ENCODE results near the gene PEX26. TPM values are rescaled to one million over a fixed set of nuclear protein-coding genes. Genes with fewer than 3 reads are reported as not detected.
"Not testable (repeated sequence)": the region's sequence is repeated elsewhere in the genome, so short reads cannot be mapped to it uniquely, and the experiment has no call there.

Gene PEX26
- total RNA-seq, 5 donors from 2014 or later (not counting 1 experiment from before 2014, with no cell fraction given) = 30.2 to 42.7 (median 39.8) TPM

DNA sequence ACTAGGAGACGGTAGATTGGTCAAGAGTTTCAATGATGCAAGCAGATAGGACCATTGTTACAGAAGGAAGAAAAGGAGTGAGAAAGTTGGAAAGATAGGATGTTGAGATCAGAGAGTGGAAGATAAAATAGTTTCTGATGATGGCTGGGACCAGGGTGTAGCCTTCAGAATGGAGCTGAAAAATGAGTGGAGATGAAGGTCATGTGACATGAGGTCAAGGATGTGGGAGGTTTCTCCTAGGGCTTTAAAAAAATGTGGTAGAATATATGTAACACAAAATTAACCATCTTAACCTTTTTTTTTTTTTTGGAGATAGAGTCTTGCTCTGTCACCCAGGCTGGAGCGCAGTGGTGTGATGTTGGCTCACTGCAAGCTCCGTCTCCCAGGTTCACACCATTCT is 18.3 kb upstream of the PEX26 start:
- Mint-ChIP-seq H3K27ac (no peak overlapping the region), H3K27me3 (peaks cover 10 to 14% of the 10 kb centered on the region in 2 donors), H3K4me3 (no peak overlapping the region), H3K4me1 (peaks cover 0 to 5% (median 0%) of the 10 kb centered on the region in 3 donors), H3K9me3 (no peaks in the 10 kb centered on the region), H3K36me3 (no peaks in the 10 kb centered on the region)
- ChIA-PET POLR2A (interaction anchor here in 1 of 2 donors (0.7 kb wide), 1 partner anchor 30 kb away, joined by 6 read pairs; no protein-coding TSS in a partner anchor), CTCF (no interaction called here)
- Histone ChIP-seq H3K27ac (ENCODE audit: low read length) (no peak overlapping the region), H3K4me3 (ENCODE audit: control insufficient read depth in 1 of 2, extremely low read depth in 1 of 2, low read length in 1 of 2) (no peak overlapping the region), H3K27me3 (replicated peaks in 1 of 2; ENCODE audit: control insufficient read depth in 2 of 2, extremely low read depth in 1 of 2, insufficient read depth in 2 of 2, low read length in 1 of 2) (peaks cover 0 to 19% of the 10 kb centered on the region in 2 experiments), H3K4me1 (ENCODE audit: control insufficient read depth in 1 of 2, extremely low read depth in 1 of 2, insufficient read depth in 2 of 2, low read length in 2 of 2) (no peaks in the 10 kb centered on the region), H3K9me3 (no peaks in the 10 kb centered on the region), H3K36me3 (ENCODE audit: control insufficient read depth in 2 of 2, extremely low read depth in 1 of 2, insufficient read depth in 1 of 2, low read length in 1 of 2) (no peaks in the 10 kb centered on the region)
- ATAC-seq (replicated peaks in 1 of 4) = no peak
- no peak for DNase-seq
- WGBS (ENCODE audit: insufficient coverage) = 91% methylated on average over 1 of the region's 3 CpGs

- ChIA-PET POLR2A (no interaction called here), CTCF (no interaction called here)
- Histone ChIP-seq H3K4me1 (ENCODE audit: control insufficient read depth in 1 of 2, extremely low read depth in 1 of 2, insufficient read depth in 2 of 2, low read length in 2 of 2) (no peaks in the 10 kb centered on the region), H3K9me3 (no peaks in the 10 kb centered on the region), H3K27ac (ENCODE audit: low read length) (no peak overlapping the region), H3K36me3 (ENCODE audit: control insufficient read depth in 2 of 2, extremely low read depth in 1 of 2, insufficient read depth in 1 of 2, low read length in 1 of 2) (no peaks in the 10 kb centered on the region), H3K4me3 (ENCODE audit: control insufficient read depth in 1 of 2, extremely low read depth in 1 of 2, low read length in 1 of 2) (no peak overlapping the region), H3K27me3 (replicated peaks in 1 of 2; ENCODE audit: control insufficient read depth in 2 of 2, extremely low read depth in 1 of 2, insufficient read depth in 2 of 2, low read length in 1 of 2) (peaks cover 0 to 24% of the 10 kb centered on the region in 2 experiments)
- no peaks in the 10 kb centered on the region for H3K36me3 Mint-ChIP-seq
- peaks cover 15 to 19% of the 10 kb centered on the region in 2 donors for H3K27me3 Mint-ChIP-seq
- WGBS (ENCODE audit: insufficient coverage) = 60% methylated on average over 1 of the region's 5 CpGs
- ATAC-seq (replicated peaks in 1 of 4) (no peak), DNase-seq (no peak)
- no peak overlapping the region for H3K4me3 Mint-ChIP-seq
- no peak overlapping the region for H3K27ac Mint-ChIP-seq
- H3K9me3 Mint-ChIP-seq = no peaks in the 10 kb centered on the region
- peaks cover 0 to 6% (median 3%) of the 10 kb centered on the region in 3 donors for H3K4me1 Mint-ChIP-seq
Observed at GRCh38 chr22:18059991-18060390, 17.8 kb upstream of the PEX26 start.

DNA sequence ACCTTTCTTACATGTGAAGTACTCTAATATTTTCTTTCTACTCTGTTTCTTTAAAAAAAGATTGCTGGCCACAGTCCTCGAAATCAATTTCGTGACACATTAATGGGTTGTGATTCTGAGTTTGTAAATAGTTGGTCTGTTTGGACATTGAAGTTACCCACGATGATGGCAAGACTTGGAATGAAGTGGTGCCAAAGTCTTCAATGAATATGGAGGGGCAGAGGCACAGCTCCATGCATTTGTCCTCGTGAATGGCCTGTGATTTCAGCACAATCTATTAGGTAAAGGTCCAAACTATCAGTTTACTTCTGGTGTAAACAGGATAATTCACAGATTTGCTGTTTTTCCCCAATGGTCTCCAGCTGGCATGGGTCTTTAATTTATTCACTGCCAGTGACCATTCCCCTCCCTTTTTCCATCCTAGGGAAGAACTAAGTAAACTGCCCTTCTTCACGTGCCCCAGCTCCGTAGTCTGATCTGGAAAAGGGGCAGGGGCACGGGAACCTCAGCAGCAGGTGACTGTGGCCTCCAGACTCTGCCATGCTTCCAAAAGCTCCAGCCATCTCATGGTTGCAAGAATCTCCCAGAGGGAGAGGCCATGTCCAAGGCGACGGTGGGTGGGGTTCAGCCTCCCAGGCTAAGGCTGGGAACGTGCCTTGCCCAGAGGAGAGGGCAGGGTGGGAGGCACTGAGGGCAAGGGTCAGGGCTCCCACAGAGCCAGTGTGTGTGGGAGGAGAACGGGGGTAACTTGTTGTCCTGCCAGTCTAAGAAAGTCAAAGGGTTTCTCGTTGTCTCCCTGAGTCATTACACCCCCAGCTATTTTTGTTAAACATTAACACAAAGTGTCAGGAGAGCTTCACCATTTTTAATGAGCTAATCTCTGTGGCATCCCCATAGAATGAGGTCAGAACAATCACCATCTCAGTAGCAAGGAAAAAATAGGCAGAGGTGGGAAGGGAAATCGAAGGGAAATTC is 16.9 kb upstream of the PEX26 start:
- Histone ChIP-seq H3K4me3 (ENCODE audit: control insufficient read depth in 1 of 2, extremely low read depth in 1 of 2, low read length in 1 of 2) (no peak overlapping the region), H3K9me3 (no peaks in the 10 kb centered on the region), H3K27ac (ENCODE audit: low read length) (no peak overlapping the region), H3K4me1 (ENCODE audit: control insufficient read depth in 1 of 2, extremely low read depth in 1 of 2, insufficient read depth in 2 of 2, low read length in 2 of 2) (no peaks in the 10 kb centered on the region), H3K36me3 (ENCODE audit: control insufficient read depth in 2 of 2, extremely low read depth in 1 of 2, insufficient read depth in 1 of 2, low read length in 1 of 2) (no peaks in the 10 kb centered on the region), H3K27me3 (replicated peaks in 1 of 2; ENCODE audit: control insufficient read depth in 2 of 2, extremely low read depth in 1 of 2, insufficient read depth in 2 of 2, low read length in 1 of 2) (peaks cover 0 to 33% of the 10 kb centered on the region in 2 experiments)
- DNase-seq (no peak), ATAC-seq (replicated peaks in 1 of 4) (no peak)
- Mint-ChIP-seq H3K9me3 (no peaks in the 10 kb centered on the region), H3K4me1 (peaks cover 0 to 6% (median 6%) of the 10 kb centered on the region in 3 donors), H3K36me3 (no peaks in the 10 kb centered on the region), H3K27me3 (peaks cover 25 to 29% of the 10 kb centered on the region in 2 donors), H3K27ac (no peak overlapping the region), H3K4me3 (no peak overlapping the region)
- 73% methylated on average over 10 of the region's 13 CpGs for WGBS (ENCODE audit: insufficient coverage)
- POLR2A ChIA-PET = no interaction called here
- CTCF ChIA-PET = no interaction called here

DNA sequence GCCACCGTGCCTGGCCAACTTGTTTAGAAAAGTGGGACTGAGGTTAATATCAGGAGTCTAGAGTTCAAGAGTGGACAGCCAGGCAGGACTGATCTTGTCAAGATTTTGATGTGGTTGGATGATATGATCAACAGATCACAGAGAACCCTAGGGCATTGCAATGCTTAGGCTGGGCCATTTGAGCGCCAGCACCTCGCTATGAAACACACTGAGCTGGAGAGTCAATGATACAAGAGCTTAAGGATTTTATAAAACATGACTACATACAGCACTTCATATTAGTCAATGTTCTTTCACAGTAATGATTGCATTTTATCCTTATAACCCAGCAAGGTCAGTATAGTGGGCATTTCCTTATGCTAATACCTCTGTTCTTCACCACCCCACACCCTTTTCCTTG is 15.4 kb upstream of the PEX26 start:
- no peak overlapping the region for H3K4me3 ChIP-seq (ENCODE audit: control insufficient read depth in 1 of 2, extremely low read depth in 1 of 2, low read length in 1 of 2)
- 100% methylated on average over 2 of the region's 3 CpGs for WGBS (ENCODE audit: insufficient coverage)
- DNase-seq = no peak
- H3K9me3 Mint-ChIP-seq = no peaks in the 10 kb centered on the region
- no peaks in the 10 kb centered on the region for H3K36me3 ChIP-seq (ENCODE audit: control insufficient read depth in 2 of 2, extremely low read depth in 1 of 2, insufficient read depth in 1 of 2, low read length in 1 of 2)
- no peaks in the 10 kb centered on the region for H3K4me1 ChIP-seq (ENCODE audit: control insufficient read depth in 1 of 2, extremely low read depth in 1 of 2, insufficient read depth in 2 of 2, low read length in 2 of 2)
- no peaks in the 10 kb centered on the region for H3K36me3 Mint-ChIP-seq
- no peak overlapping the region for H3K27ac ChIP-seq (ENCODE audit: low read length)
- H3K27ac Mint-ChIP-seq = no peak overlapping the region
- ChIA-PET POLR2A (no interaction called here), CTCF (no interaction called here)
- H3K4me1 Mint-ChIP-seq = peaks cover 0 to 9% (median 6%) of the 10 kb centered on the region in 3 donors
- peaks cover 0 to 47% of the 10 kb centered on the region in 2 experiments for H3K27me3 ChIP-seq (replicated peaks in 1 of 2; ENCODE audit: control insufficient read depth in 2 of 2, extremely low read depth in 1 of 2, insufficient read depth in 2 of 2, low read length in 1 of 2)
- no peak for ATAC-seq (replicated peaks in 1 of 4)
- no peaks in the 10 kb centered on the region for H3K9me3 ChIP-seq
- H3K4me3 Mint-ChIP-seq = no peak overlapping the region
- H3K27me3 Mint-ChIP-seq = peaks cover 32 to 44% of the 10 kb centered on the region in 2 donors

GRCh38 chr22:18063306-18063705 is 14.5 kb upstream of the PEX26 start:
- POLR2A ChIA-PET = interaction anchor here in 1 of 2 donors (0.6 kb wide), 1 partner anchor 11 kb away, joined by 8 read pairs; no protein-coding TSS in a partner anchor
- H3K4me1 ChIP-seq (ENCODE audit: control insufficient read depth in 1 of 2, extremely low read depth in 1 of 2, insufficient read depth in 2 of 2, low read length in 2 of 2) = no peaks in the 10 kb centered on the region

DNA sequence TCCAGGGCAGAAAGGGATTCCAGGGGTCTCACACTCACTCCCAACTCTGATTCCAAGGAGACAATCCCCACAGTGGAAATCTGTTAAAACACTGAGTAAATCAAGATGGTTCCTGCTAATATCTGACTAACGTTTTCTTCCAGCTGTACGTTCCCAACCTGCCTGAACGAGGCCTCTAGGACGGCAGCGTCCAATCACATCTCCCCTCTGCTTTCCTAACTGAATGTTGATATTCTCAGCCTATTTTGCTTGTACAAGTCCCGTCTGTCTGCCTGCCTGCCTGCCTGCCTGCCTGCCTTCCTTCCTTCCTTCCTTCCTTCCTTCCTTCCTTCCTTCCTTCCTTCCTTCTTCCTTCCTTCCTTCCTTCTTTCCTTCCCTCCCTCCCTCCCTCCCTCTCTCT is 14.1 kb upstream of the PEX26 start:
- POLR2A ChIA-PET; H3K4me3 ChIP-seq (ENCODE audit: control insufficient read depth in 1 of 2, extremely low read depth in 1 of 2, low read length in 1 of 2); H3K27ac ChIP-seq (ENCODE audit: low read length); H3K9me3 Mint-ChIP-seq; H3K27ac Mint-ChIP-seq; H3K36me3 ChIP-seq (ENCODE audit: control insufficient read depth in 2 of 2, extremely low read depth in 1 of 2, insufficient read depth in 1 of 2, low read length in 1 of 2); H3K9me3 ChIP-seq; H3K4me3 Mint-ChIP-seq; H3K4me1 Mint-ChIP-seq; H3K4me1 ChIP-seq (ENCODE audit: control insufficient read depth in 1 of 2, extremely low read depth in 1 of 2, insufficient read depth in 2 of 2, low read length in 2 of 2); H3K36me3 Mint-ChIP-seq; ATAC-seq (replicated peaks in 1 of 4); DNase-seq: not testable (repeated sequence)
- peaks cover 38 to 51% of the 10 kb centered on the region in 2 donors for H3K27me3 Mint-ChIP-seq
- CTCF ChIA-PET = interaction anchor here in 1 of 2 donors (0.9 kb wide), 1 partner anchor 14 kb away, joined by 3 read pairs; the partner anchor contains the start of gene PEX26
- WGBS (ENCODE audit: insufficient coverage) = 79% methylated on average over 6 of the region's 6 CpGs
- peaks cover 0 to 51% of the 10 kb centered on the region in 2 experiments for H3K27me3 ChIP-seq (replicated peaks in 1 of 2; ENCODE audit: control insufficient read depth in 2 of 2, extremely low read depth in 1 of 2, insufficient read depth in 2 of 2, low read length in 1 of 2)

More at GRCh38 chr22:18063306-18063705, 14.5 kb upstream of the PEX26 start:
- peaks cover 0 to 9% (median 6%) of the 10 kb centered on the region in 3 donors for H3K4me1 Mint-ChIP-seq
- H3K4me3 Mint-ChIP-seq = no peak overlapping the region
- Histone ChIP-seq H3K36me3 (ENCODE audit: control insufficient read depth in 2 of 2, extremely low read depth in 1 of 2, insufficient read depth in 1 of 2, low read length in 1 of 2) (no peaks in the 10 kb centered on the region), H3K4me3 (ENCODE audit: control insufficient read depth in 1 of 2, extremely low read depth in 1 of 2, low read length in 1 of 2) (no peak overlapping the region), H3K27me3 (replicated peaks in 1 of 2; ENCODE audit: control insufficient read depth in 2 of 2, extremely low read depth in 1 of 2, insufficient read depth in 2 of 2, low read length in 1 of 2) (peaks cover 0 to 51% of the 10 kb centered on the region in 2 experiments), H3K9me3 (no peaks in the 10 kb centered on the region), H3K27ac (ENCODE audit: low read length) (no peak overlapping the region)
- H3K9me3 Mint-ChIP-seq = no peaks in the 10 kb centered on the region
- no peaks in the 10 kb centered on the region for H3K36me3 Mint-ChIP-seq
- H3K27ac Mint-ChIP-seq = no peak overlapping the region
- ATAC-seq (replicated peaks in 1 of 4) (no peak), DNase-seq (no peak)
- CTCF ChIA-PET = no interaction called here
- WGBS (ENCODE audit: insufficient coverage) = 89% methylated on average over 7 of the region's 7 CpGs
- H3K27me3 Mint-ChIP-seq = peaks cover 38 to 49% of the 10 kb centered on the region in 2 donors

All from T-cell (primary cell).